GM10248 (cell line): ENCODE data around the gene FRMD3.

Experiments
- CTCF ChIA-PET: fragments of 300-600 bp; sonication (Branson Sonifier 250); formaldehyde crosslinking; extraction: SDS; loops from one replicate; lab custom pipeline; 2021; ENCODE audit warnings: antibody characterized with exemption; lab: Yijun Ruan, JAX
- POLR2A ChIA-PET: fragments of 350-650 bp; sonication (Branson Sonifier 250); formaldehyde crosslinking; extraction: SDS; loops from one replicate; lab custom pipeline; 2020; ENCODE audit warnings: antibody characterized with exemption; lab: Yijun Ruan, JAX
- DNase-seq: peaks from one replicate; pipeline ENCODE4 v3.0.0; 2012; ENCODE audit errors: extremely low spot score
- TF ChIP-seq, protein P1 (sequence below): IDR thresholded peaks from 2 replicates; pipeline ENCODE4 v1.5.1; 2012; ENCODE audit warnings: mild to moderate bottlenecking, low read depth; ENCODE audit errors: extremely low read depth, missing control alignments, control extremely low read depth

FRMD3 gene

DNA sequence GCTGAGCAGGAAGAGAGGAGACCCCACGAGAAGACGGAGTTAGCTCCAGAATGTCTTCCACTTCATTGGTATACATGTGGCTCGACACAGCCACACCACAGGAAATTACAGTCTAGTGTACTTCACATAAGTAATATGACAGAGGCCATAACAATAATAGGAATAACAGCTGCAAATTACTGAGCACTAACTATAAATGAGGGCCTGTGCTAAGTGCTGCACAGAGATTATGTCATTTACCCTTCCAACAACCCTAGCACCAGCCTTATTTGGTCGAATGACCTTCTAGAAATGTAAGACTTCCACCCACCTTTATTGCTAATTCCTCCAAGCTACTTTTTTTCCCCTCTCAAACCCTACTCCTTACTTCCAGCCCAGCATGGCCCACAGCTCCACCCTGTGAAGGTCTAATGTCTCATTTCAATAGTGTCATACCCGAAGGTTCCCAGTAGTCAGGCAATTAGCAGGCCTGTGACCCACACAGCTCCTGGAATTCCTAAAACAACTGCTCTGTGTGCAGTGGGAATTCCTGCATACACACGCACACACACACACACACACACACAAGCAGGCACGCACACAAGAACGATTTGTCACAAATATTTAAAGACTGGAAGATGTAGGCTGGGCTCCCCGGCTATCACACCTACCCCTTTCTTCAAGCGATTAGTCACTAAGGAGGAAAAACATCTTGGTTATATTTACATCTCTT lies 134.5 kb downstream of the FRMD3 start:
- POLR2A ChIA-PET, result no interaction called here
- TF ChIP-seq, protein P1, sequence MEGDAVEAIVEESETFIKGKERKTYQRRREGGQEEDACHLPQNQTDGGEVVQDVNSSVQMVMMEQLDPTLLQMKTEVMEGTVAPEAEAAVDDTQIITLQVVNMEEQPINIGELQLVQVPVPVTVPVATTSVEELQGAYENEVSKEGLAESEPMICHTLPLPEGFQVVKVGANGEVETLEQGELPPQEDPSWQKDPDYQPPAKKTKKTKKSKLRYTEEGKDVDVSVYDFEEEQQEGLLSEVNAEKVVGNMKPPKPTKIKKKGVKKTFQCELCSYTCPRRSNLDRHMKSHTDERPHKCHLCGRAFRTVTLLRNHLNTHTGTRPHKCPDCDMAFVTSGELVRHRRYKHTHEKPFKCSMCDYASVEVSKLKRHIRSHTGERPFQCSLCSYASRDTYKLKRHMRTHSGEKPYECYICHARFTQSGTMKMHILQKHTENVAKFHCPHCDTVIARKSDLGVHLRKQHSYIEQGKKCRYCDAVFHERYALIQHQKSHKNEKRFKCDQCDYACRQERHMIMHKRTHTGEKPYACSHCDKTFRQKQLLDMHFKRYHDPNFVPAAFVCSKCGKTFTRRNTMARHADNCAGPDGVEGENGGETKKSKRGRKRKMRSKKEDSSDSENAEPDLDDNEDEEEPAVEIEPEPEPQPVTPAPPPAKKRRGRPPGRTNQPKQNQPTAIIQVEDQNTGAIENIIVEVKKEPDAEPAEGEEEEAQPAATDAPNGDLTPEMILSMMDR, result no peak
- DNase-seq, result no peak
- CTCF ChIA-PET, result interaction anchor here (0.9 to 1.2 kb wide), 3 partner anchors 10 to 69 kb away, joined by 3 read pairs; no protein-coding TSS in a partner anchor

DNA sequence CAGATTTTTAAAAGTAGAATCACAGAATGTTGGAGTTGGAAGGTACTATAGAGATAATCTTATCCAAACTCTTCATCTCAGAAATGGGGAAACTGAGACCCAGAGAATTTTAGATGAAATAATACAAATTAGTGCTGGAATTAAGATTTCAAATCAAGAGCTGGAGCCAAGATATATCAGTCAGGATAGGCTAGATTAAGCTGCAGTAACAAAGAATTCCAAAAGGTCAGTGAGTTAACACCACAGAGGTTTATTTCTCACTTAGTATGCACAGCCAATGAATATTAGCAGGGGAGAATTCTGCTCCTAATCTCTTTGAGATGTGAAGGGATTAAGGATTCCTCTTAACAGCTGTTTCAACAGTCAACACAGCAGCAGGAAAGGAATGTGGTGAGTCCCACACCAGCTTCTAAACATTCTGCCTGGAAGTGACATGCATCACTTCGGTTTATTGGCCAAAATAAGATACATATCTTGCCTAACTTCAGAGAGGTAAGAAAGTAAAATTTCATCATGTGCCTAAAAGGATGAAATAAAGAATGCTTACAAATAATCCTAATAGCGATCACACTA lies 136.8 kb downstream of the FRMD3 start:
- ChIA-PET CTCF (no interaction called here), POLR2A (no interaction called here)
- TF ChIP-seq, protein P1, result no peak
- DNase-seq, result no peak

GRCh38 chr9:83396813-83397212 lies 141.4 kb downstream of the FRMD3 start:
- DNase-seq, result no peak
- POLR2A ChIA-PET, result no interaction called here
- CTCF ChIA-PET, result interaction anchor here (0.9 kb wide), 2 partner anchors 62 to 63 kb away, joined by 3 read pairs; no protein-coding TSS in a partner anchor
- TF ChIP-seq, protein P1, result no peak

- TF ChIP-seq, protein P1, result no peak
- POLR2A ChIA-PET, result no interaction called here
- CTCF ChIA-PET, result interaction anchor here (0.9 to 1.0 kb wide), 2 partner anchors 14 to 62 kb away, joined by 3 to 4 read pairs; no protein-coding TSS in a partner anchor
- DNase-seq, result no peak
Measured at GRCh38 chr9:83396342-83396741, 141.9 kb downstream of the FRMD3 start.

DNA sequence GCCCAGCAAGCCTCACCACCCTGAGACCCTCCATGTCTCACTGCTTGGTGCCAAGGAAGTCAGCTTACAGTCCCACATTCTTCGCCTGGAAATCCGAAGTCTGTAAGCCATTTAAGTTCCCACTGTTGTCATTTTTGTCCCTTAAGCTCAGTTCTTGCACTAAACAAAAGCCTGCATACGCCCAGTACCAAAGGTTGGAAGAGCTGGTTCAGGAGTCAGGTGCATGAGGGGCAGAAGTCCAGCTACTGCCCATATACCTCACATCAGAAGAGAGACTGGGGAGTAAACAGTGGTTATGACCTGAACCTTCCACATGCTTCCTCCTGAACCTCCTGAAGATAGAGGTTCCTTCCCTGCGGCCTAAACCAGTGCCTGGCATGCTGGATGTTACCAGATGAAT lies 146.0 kb downstream of the FRMD3 start:
- ChIA-PET POLR2A (no interaction called here), CTCF (no interaction called here)
- TF ChIP-seq, protein P1, result no peak
- DNase-seq, result no peak

DNA sequence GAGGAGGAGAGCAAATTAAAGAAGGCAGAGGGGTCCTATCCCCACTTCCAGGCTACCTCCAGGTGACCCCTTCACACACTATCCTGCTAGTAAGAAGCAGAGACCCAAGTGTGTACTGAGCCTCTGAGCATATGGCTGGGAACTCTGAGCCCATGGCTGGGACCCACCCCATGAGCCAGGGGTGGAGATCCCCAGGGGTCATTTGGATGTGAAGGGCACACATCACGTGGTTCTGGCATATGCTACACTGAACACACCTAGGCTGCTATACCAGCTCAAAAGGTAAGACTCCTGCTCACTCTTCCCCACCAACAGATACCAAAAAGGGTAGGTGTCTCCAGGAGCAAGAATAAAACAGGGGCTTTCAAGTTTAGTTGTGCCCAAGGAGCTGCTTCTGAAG lies 149.9 kb downstream of the FRMD3 start:
- TF ChIP-seq, protein P1, result no peak
- ChIA-PET POLR2A (no interaction called here), CTCF (interaction anchor here (1.0 to 1.7 kb wide), 2 partner anchors 10 to 15 kb away, joined by 3 to 4 read pairs; no protein-coding TSS in a partner anchor)
- DNase-seq, result no peak
